Measurements from ENCODE around the gene HES2. TPM values are rescaled to one million over a fixed set of nuclear protein-coding genes. Genes with fewer than 3 reads are reported as not detected.
"Not testable (repeated sequence)": the region's sequence is repeated elsewhere in the genome, so short reads cannot be mapped to it uniquely, and the experiment has no call there.

HES2 gene
- total RNA-seq, 2 donors from 2014 or later: not detected

GRCh38 chr1:6446665-6447015 is 26.9 kb upstream of the HES2 start:
- Mint-ChIP-seq H3K27ac (no peak overlapping the region), H3K4me3 (peak overlapping the region; percentile 59), H3K4me1 (peaks cover 1% of the 10 kb centered on the region), H3K9me3 (no peaks in the 10 kb centered on the region), H3K27me3 (ENCODE audit: insufficient read depth) (peaks cover 45% of the 10 kb centered on the region), H3K36me3 (ENCODE audit: low read depth) (no peaks in the 10 kb centered on the region)
- no peaks in the 10 kb centered on the region for H3K4me1 ChIP-seq (ENCODE audit: control insufficient read depth, insufficient read depth, low read length)
- no peaks in the 10 kb centered on the region for H3K9me3 ChIP-seq (ENCODE audit: control insufficient read depth, low read length)
- no peaks in the 10 kb centered on the region for H3K36me3 ChIP-seq (ENCODE audit: control insufficient read depth, insufficient read depth, low read length)
- TF ChIP-seq CTCF (conservative IDR thresholded peaks at IDR 0.05): no peak
- H3K4me3 ChIP-seq (ENCODE audit: low read length): no peak overlapping the region
- H3K27me3 ChIP-seq (ENCODE audit: control insufficient read depth, insufficient read depth, low read length, poor library complexity, severe bottlenecking): peaks cover 63% of the 10 kb centered on the region
- H3K9ac ChIP-seq (ENCODE audit: extremely low read depth, low read length, poor library complexity, severe bottlenecking): no peak overlapping the region
- 70 to 83% methylated on average over 2 to 4 of the region's 4 CpGs for WGBS, 2 experiments (ENCODE audit: insufficient coverage in 1 of 2, insufficient read length in 1 of 2)
- no peak overlapping the region for H3K27ac ChIP-seq (ENCODE audit: low read depth, low read length)
- DNase-seq: no peak

GRCh38 chr1:6445929-6446328 is 26.2 kb upstream of the HES2 start:
- not testable (repeated sequence) for H3K9ac ChIP-seq (ENCODE audit: extremely low read depth, low read length, poor library complexity, severe bottlenecking); H3K4me1 ChIP-seq (ENCODE audit: control insufficient read depth, insufficient read depth, low read length); H3K4me1 Mint-ChIP-seq; H3K4me3 ChIP-seq (ENCODE audit: low read length); H3K36me3 ChIP-seq (ENCODE audit: control insufficient read depth, insufficient read depth, low read length); DNase-seq; H3K9me3 ChIP-seq (ENCODE audit: control insufficient read depth, low read length); H3K9me3 Mint-ChIP-seq; H3K27ac Mint-ChIP-seq; H3K27ac ChIP-seq (ENCODE audit: low read depth, low read length); H3K36me3 Mint-ChIP-seq (ENCODE audit: low read depth)
- H3K4me3 Mint-ChIP-seq: peak overlapping the region; percentile 59
- H3K27me3 Mint-ChIP-seq (ENCODE audit: insufficient read depth): peaks cover 50% of the 10 kb centered on the region
- peaks cover 66% of the 10 kb centered on the region for H3K27me3 ChIP-seq (ENCODE audit: control insufficient read depth, insufficient read depth, low read length, poor library complexity, severe bottlenecking)
- 93 to 100% methylated on average over 1 to 3 of the region's 4 CpGs for WGBS, 2 experiments (ENCODE audit: insufficient coverage in 1 of 2, insufficient read length in 1 of 2)

- H3K36me3 ChIP-seq (ENCODE audit: control insufficient read depth, insufficient read depth, low read length): no peaks in the 10 kb centered on the region
- no peaks in the 10 kb centered on the region for H3K36me3 Mint-ChIP-seq (ENCODE audit: low read depth)
- no peak overlapping the region for H3K4me3 Mint-ChIP-seq
- H3K27ac Mint-ChIP-seq: no peak overlapping the region
- TF ChIP-seq CTCF (conservative IDR thresholded peaks at IDR 0.05): peak; percentile 71
- no peaks in the 10 kb centered on the region for H3K4me1 ChIP-seq (ENCODE audit: control insufficient read depth, insufficient read depth, low read length)
- peaks cover 62% of the 10 kb centered on the region for H3K27me3 ChIP-seq (ENCODE audit: control insufficient read depth, insufficient read depth, low read length, poor library complexity, severe bottlenecking)
- peaks cover 45% of the 10 kb centered on the region for H3K27me3 Mint-ChIP-seq (ENCODE audit: insufficient read depth)
- no peaks in the 10 kb centered on the region for H3K9me3 ChIP-seq (ENCODE audit: control insufficient read depth, low read length)
- H3K9me3 Mint-ChIP-seq: no peaks in the 10 kb centered on the region
- H3K9ac ChIP-seq (ENCODE audit: extremely low read depth, low read length, poor library complexity, severe bottlenecking): no peak overlapping the region
- H3K4me1 Mint-ChIP-seq: peaks cover 1% of the 10 kb centered on the region
- peak; percentile 88 for DNase-seq
- no peak overlapping the region for H3K4me3 ChIP-seq (ENCODE audit: low read length)
- no peak overlapping the region for H3K27ac ChIP-seq (ENCODE audit: low read depth, low read length)
- 81 to 84% methylated on average over 5 to 15 of the region's 19 CpGs for WGBS, 2 experiments (ENCODE audit: insufficient coverage in 1 of 2, insufficient read length in 1 of 2)
Observed at GRCh38 chr1:6445062-6445763, 25.5 kb upstream of the HES2 start.

- no peaks in the 10 kb centered on the region for H3K9me3 ChIP-seq (ENCODE audit: control insufficient read depth, low read length)
- H3K27ac ChIP-seq (ENCODE audit: low read depth, low read length): no peak overlapping the region
- H3K36me3 ChIP-seq (ENCODE audit: control insufficient read depth, insufficient read depth, low read length): no peaks in the 10 kb centered on the region
- no peak overlapping the region for H3K9ac ChIP-seq (ENCODE audit: extremely low read depth, low read length, poor library complexity, severe bottlenecking)
- no peak overlapping the region for H3K27ac Mint-ChIP-seq
- H3K9me3 Mint-ChIP-seq: no peaks in the 10 kb centered on the region
- peaks cover 62% of the 10 kb centered on the region for H3K27me3 ChIP-seq (ENCODE audit: control insufficient read depth, insufficient read depth, low read length, poor library complexity, severe bottlenecking)
- no peak for DNase-seq
- peaks cover 44% of the 10 kb centered on the region for H3K27me3 Mint-ChIP-seq (ENCODE audit: insufficient read depth)
- H3K4me1 ChIP-seq (ENCODE audit: control insufficient read depth, insufficient read depth, low read length): no peaks in the 10 kb centered on the region
- no peak overlapping the region for H3K4me3 Mint-ChIP-seq
- peaks cover 1% of the 10 kb centered on the region for H3K4me1 Mint-ChIP-seq
- WGBS, 2 experiments (ENCODE audit: insufficient coverage in 1 of 2, insufficient read length in 1 of 2): 92 to 95% methylated on average over 10 to 15 of the region's 15 CpGs
- TF ChIP-seq CTCF (conservative IDR thresholded peaks at IDR 0.05): no peak
- no peaks in the 10 kb centered on the region for H3K36me3 Mint-ChIP-seq (ENCODE audit: low read depth)
- H3K4me3 ChIP-seq (ENCODE audit: low read length): no peak overlapping the region
Observed at GRCh38 chr1:6444377-6444776, 24.7 kb upstream of the HES2 start.

Data from endodermal cell (in vitro differentiated cells).